Fibroblast of skin of abdomen (primary cell): ENCODE results near the gene CD247.

Source experiments
- DNase-seq: peaks from one replicate; pipeline ENCODE4 v3.0.0-alpha.2; 2013

CD247 gene

DNA sequence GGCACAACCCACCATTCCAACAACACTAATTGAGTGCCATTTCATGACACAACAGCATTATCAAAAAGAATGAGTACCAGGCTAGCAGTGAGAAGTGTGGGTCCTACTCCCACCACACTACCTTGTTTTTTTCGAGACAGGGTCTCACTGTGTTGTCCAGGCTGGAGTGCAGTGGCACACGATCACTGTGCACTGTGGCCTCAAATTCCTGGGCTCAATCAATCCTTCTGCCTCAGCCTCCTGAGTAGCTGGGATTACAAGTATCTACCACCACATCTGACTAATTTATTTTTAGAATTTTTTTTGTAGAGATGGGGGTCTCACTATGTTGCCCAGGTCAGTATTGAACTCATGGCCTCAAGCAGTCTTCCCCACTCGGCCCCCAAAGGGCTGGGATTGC, 30.7 kb downstream of the CD247 start:
- DNase-seq, result no peak

- no peak for DNase-seq
Measured at GRCh38 chr1:167486090-167486824, 32.1 kb downstream of the CD247 start.

DNA sequence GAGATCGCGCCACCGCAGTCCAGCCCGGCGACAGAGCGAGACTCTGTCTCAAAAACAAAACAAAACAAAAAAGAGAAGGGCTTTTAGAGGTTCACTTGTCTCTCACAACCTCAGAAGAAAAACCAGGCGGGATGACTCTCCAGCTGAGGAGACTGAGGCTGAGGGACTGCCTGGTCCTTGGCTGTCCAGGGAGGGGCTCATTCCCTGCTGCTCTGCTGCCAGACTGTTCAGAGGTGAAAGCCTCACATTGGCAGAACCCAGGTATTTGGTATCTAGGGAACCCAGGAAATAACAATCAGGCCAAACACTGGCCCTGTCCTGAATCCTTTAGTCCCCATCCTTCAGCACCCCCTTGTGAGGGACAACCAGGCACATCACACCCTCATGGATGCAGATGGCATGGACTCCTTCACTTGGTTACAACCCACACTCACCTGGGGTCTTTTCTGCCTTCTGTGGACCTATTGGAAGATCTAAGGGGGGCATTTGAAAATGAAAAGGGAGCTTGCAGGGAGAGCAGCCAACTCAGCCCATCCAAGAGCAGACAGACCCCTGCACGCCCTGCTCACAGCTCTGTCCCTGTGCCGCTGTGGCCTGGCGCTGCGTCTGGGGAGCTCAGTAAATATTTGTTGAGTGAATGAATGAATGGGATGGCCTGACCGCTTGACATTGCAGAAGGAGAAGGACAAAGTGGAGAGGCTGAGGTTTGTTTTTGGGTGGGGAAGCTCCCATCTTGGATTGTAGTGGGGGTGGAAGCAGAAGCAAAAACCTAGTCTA, 33.4 kb downstream of the CD247 start:
- no peak for DNase-seq

- DNase-seq, result no peak
Measured at GRCh38 chr1:167483790-167484189, 34.5 kb downstream of the CD247 start.

DNA sequence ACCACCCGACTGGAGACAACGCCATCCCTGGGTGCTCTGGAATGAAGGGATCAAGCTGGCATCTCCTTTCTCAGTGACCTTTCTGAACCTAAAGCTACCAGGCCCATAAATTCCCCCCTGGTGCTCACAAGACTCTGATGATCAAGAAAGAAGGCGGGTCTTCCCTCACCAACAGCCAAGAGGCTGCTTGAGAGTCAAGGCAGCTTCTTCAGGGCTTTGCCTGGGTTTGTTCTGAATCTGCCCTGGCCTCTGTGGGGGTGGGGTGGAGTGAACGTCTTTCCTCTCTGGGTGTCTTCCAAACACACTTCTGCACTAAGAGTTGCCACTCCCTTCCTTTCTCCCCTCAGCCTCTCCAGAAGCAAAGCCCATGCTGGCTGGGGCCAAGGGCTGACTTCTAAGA, 36.1 kb downstream of the CD247 start:
- no peak for DNase-seq

GRCh38 chr1:167479331-167479979, 38.9 kb downstream of the CD247 start:
- no peak for DNase-seq

DNA sequence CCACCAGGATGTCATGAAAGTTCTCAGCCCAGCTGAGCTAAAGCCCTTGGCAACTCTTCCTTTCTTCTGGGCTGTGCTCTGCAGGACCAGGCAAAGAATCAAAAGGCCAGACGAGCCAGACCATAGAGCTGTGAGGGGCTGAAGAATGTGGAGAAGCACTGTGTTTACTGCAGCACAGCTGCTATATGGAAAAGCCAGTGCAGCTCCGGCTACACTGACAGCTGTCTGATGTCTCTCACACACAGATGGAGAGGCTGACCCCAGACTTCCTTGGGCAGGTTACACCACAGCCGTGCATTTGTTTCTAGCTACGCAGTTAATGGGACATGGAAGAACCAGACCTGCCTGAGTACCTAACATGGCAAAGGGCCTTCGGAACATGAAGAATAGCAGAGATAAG, 40.3 kb downstream of the CD247 start:
- DNase-seq, result no peak

DNA sequence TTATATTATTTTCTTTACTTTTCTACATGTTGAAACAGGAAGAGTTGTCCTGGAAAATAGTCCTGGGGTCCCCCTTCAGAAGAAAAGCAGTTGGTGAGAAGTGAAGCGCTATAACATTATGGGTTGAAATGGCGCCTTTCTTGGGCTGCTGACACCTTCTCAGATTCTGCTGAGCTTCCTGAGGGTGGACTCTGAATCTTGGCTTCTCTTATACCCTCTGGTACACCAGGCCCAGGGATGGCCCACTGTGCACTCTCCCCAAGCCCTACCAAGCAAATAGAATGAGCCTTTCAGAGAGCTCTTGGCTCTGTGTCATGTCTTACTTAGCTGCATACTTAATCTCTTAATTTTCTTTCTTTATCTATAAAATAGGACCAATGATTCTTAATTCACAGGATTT, 42.3 kb downstream of the CD247 start:
- DNase-seq, result no peak

DNA sequence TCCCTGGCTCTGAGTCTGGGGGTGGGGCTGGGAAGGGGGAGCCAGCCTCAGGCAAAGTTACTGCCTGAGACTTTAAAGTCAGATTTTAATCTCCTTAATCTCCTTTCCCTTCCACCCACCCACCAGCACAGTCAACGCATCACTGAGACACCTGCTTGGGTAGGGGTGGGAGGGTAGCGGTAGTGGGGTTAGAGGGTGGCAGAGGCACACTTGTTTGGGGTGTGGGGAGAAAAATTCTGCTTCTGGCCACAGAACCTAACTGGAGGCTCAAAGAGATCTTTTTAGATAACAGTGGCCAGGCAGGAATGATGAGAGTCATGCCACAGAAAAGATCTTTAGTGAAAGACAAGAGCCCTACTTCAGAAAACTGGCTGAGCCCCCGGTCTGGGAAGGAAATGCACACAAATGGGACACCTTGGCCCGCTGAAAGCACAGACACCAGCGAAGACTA, 44.1 kb downstream of the CD247 start:
- DNase-seq, result no peak

DNA sequence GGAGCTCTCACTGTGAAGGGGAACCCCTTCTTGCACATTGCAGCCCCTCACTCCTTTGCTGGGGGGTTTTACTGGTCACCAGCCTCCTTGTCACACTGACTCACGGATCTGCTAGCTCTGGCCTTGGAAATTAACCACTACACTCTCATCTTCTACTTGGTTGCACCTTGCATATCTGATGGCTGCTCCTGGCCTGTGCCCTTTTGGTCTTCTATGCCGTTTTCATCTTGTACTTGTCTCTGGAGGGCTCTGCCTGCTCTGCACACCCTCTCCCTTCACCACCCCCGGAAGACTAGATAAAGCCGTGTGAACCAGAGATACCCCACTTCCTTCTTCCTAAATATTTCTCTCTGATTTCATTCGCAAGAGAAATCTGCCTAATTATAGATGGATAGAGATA, 44.6 kb downstream of the CD247 start:
- no peak for DNase-seq

GRCh38 chr1:167472752-167473521, 45.4 kb downstream of the CD247 start:
- DNase-seq, result no peak

DNA sequence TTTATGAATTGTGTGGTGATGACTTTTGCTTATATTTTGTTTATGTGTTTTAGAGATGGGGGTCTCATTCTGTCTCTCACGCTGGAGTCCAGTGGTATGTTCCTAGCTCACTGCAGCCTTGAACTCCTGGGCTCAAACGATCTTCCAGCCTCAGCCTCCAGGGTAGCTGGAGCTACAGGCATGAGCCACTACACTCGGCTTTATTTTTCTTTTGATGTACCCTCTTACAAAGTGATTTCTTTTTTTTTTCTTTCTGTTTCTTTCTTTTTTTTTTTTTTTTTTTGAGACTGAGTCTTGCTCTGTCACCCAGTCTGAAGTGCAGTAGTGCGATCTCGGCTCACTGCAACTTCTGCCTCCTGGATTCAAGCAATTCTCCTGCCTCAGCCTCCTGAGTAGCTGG, 46.8 kb downstream of the CD247 start:
- no peak for DNase-seq

DNA sequence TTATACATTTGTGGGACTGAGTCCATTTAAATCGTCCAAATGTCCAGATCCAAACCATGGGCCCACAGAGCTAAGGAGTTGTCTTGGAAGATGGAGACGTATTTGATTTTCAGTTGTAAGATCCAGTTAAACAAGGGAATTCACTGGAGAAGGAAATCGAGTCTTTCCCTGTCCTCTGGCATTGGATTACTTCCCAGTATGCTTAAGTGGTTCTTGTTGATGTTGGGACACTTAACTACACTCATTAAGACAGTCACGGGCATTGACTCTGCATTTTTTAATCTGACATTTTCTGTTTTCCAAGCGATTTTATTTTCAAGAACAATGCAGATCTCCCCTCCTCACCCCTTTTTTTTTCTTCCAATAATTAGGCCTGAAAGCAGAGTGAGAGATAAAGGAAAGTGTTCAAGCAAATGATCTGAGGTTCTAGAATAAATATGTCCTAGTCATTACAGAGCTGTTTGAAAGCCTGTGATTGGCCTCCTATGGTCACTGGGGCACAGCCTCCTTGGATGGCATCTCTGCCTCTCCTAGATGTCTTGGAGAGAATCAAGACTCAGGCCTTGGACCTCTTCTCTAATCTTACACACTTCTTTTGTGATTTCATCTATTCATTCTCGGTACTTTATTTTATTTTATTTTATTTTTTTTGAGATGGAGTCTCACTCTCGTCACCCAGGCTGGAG, 48.9 kb downstream of the CD247 start:
- no peak for DNase-seq

GRCh38 chr1:167467752-167468151, 50.6 kb downstream of the CD247 start:
- DNase-seq, result no peak

DNA sequence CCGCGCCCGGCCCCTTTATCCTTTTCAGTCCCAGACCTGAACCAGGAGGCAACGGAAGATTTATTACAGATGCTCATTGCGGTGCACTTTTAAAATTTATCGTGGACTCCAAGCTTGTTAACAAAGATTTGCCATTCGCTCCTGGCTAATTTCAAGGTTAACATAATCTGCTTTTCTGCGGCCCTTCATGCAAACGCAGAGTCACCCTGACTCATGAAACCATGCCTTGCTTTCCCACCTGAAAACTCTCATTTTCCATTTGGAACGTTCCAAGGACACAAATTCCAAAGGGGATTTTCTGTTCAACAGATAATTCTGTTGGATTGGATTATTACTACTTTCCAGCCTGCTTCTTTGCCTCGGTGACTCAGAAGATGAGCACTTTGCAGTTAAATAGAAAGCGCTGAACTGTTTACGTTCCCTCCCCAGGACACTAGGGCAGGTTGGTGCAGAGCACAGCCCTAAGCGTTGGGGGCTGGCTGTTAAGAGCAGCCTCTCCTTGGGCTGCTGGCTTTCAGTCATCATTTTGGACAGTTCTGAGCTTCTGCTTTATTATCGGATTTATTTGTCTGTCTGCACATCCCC, 51.1 kb downstream of the CD247 start:
- DNase-seq, result no peak

- DNase-seq, result no peak
Measured at GRCh38 chr1:167465743-167466142, 52.6 kb downstream of the CD247 start.

GRCh38 chr1:167465018-167465417, 53.3 kb downstream of the CD247 start:
- DNase-seq, result no peak

DNA sequence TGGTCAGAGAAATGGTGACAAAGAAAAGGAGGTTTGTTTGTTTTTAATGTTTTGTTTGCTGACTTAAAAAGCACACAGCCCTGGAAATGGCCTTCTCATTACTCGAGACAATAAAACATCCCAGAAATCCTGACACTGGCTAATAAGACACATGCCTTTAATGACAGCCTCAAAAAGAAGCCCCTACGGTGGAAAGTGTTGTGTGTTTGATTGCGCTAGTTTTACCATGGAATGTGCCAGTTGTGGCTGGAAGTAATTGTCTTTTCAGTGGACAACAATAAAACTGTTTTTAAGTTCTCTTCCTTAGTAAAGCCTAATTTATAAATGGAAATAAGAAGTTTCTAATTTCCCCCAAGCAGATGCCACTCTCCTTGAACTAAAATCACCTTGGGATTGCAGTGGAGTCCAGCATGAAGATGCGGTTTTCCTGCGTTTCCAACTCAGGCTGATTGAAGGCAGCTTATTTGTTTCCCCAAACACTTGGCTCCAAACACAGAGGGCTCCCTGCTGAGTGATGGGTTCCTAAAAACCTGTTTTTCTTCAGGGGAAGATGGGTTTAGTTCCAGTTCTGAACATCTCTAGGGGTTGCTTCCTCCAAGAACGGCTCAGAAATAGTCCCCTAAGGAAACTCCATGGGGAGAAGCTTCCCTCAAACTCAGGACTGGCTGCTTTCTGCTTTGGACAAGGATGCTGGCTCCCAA, 54.3 kb downstream of the CD247 start:
- no peak for DNase-seq

DNA sequence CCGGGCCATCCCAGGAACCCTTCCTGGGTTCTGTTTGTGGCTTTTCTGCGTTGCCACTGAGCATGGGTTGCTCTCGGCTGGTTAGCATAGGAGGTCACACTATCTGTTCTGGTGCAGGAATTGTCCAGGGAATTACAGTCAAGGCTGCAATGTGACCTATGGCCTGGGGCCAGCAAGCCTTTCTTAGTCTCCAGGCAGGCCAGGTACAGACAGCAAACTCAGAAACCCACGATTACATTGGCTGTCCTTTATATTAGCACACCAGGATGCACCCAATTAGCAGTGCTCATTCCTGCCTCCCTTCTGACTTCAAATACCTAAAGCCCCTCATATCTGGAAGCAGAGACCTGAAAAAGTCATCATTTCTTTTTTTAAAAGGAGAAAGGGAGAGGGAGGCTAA, 55.2 kb downstream of the CD247 start:
- no peak for DNase-seq

- no peak for DNase-seq
Measured at GRCh38 chr1:167462341-167462740, 56.0 kb downstream of the CD247 start.

DNA sequence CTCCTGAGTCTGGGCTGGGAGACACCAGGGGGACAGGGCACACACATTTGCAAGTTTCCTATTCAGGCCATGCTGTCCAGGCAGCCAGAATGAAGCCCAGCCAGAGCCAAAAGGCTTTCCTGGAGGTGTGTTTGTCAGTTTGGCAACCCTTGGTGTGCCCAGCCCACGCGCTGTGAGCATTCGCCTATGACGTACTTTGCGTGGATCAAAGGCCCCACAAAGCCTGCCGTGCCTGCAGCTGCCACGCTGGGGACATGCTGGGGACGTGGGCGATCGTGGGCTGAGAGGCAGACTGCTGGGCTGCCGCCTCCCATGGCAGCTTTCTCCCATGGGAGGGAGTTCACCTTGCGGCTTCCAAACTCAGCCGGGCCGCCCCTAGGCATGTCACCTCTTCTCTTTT, 57.5 kb downstream of the CD247 start:
- DNase-seq, result no peak
